Fibroblast of peridontal ligament (primary cell): Measurements from ENCODE around the gene ALDH5A1.

ENCODE experiments used
- DNase-seq: peaks from one replicate; pipeline ENCODE4 v3.0.0-alpha.2; 2010; ENCODE audit errors: extremely low read depth

ALDH5A1 gene

GRCh38 chr6:24494821-24495795, at the start of gene ALDH5A1:
Gene ALDH5A1, plus strand, starts transcription at chr6:24494969. Its CDS starts 28 bp downstream, at chr6:24494997.
- peak; percentile 12 for DNase-seq

- no peak for DNase-seq
These were observed 49.1 kb upstream of the ALDH5A1 start for GRCh38 chr6:24445704-24446103.

DNA sequence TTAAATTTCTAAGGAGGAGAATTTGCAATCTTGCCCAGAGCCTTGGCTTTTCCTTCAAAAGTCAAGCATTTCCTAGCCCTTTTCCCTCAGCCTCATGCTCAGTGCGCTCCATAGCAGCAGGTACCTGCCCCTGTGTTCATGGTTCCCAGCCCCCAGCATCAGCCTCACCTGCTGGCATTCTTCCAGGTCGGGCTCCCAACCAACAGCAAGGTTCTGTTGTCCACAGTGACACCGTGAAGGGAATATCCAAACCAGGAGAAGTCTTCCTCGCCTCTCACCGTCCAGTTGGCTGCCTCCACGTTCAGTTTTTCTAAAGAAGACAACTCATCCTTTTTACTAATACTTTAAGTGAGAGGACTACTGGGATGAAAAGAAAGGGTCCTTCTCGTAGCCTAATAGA, 48.1 kb upstream of the ALDH5A1 start:
- DNase-seq: no peak

GRCh38 chr6:24448396-24448795, 46.4 kb upstream of the ALDH5A1 start:
- no peak for DNase-seq

DNA sequence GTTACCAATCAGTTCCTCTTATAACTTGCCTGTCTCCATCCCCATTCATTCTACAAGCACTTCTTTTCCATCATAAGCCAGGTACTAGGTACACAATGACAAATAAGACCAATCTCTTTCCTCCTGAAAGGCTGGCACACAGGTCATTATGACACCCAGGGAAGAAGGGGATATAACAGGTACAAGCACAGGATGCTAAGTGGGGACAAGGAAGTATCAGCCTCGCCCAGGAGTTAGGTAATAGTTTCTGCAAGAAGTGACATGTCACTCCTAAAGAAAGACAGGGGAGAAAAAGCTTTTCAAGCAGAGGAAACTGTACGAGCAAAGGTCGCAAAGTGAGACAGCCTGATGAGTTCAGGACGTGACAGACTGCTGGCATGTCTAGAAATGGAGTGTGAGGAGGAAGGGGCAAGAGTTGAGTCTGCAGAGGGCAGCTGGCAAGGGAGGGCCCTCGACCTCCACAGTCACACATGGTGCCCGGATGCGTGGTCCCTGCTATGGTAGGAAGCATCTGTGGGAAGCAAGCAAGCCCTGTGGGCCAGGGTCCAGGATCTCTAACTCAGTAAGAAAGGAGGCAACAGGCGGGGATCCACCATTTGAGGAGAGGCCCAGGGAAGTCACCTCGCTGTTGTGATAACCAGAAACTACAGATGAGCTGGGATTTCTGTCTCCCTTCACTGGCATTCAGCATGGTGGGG, 45.8 kb upstream of the ALDH5A1 start:
- DNase-seq: no peak

DNA sequence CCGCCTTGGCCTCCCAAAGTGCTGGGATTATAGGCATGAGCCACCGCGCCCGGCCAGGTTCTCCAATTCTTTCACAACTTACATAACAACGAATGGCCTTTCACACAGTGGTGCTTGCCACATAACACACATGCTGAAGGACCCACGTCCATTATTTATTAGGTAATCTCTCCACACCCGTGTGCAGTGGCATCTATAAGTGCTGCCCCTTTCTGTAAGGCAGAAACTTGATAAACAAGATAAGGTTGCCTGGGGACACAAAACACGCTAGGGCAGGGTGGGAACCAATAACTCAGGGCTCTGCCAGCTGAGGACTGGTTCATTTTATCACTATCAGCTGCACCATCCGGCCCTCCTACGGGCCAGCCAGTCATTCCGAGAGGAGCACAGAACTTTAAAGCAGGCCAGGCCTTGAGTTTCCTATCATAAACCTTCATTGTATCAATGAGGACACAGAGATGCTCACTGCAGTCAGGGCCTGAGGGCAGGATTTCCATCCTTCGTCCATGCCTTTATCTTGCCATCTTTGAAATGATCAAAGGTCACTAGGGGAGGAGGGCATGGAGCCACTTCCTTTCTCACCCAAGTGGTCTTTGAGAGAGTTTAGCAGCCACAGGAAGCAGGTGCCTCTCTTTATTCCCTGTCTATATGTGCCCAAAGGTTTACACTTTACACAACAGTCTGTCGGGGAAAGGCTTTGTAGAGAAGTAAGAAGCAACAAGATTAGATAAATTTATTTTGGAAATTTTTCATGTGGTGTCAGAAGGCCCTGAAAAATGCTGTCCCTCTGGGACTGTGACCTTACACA, 43.0 kb upstream of the ALDH5A1 start:
- DNase-seq: no peak

DNA sequence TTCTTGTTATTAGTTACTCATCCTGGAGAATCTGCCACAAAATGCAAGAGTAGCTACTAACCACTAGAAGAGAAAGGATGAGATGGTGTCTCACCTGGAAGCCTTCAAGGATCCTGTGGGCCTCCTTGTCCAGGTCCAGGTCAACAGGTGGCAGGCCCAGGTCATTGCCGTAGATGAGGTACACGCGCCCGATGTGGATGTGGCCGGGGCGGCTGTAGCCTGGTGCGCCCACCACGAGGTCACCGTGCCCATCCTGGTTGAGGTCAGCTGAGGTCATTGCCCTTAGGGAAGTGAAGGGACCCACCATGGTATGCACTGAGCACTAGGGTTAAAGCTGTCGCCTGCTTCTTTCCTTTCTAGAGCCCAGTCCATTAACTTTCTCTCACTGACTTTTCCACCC, 40.8 kb upstream of the ALDH5A1 start:
- no peak for DNase-seq

DNA sequence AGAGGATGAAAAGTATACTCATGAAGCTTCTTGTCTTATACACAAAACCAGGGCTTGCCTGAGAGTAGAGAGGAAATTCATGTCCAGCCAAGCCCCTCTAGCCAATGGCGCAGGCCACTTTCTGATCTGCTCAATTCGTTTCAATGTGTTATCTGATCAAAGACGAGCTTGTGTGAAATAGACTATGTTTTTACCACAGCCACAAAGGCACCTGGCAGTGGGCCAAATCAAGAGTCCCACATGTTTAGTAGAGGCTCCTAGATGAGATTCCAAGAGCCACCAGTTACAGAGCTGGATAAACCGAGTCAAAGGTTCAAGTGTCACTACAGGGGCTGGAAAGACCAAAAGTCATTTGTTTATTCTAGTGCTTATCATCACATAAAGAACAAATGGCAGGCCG, 40.3 kb upstream of the ALDH5A1 start:
- no peak for DNase-seq

DNA sequence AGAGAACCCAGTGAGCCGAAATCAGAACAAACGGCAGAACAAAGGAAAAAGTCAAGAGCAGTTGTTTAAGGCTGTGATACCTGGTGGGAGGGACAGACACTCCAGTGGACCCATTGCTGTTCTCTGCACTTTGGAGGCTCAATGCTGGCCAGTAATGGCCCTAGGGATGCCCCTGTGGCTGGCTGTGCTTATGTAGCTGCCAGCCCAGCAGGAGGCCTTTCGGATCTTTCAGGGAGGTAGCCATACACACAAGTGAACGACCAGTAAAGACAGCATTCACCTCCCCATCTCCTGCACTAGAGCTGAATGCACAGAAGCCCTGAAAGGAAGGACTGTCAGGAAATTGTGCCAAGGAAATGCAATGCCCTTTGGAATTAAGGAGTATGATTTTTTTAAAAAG, 39.7 kb upstream of the ALDH5A1 start:
- no peak for DNase-seq

GRCh38 chr6:24458134-24458533, 36.6 kb upstream of the ALDH5A1 start:
- DNase-seq: no peak

GRCh38 chr6:24458941-24459340, 35.8 kb upstream of the ALDH5A1 start:
- DNase-seq: no peak

- DNase-seq: no peak
These were observed 33.8 kb upstream of the ALDH5A1 start for GRCh38 chr6:24460966-24461365.

GRCh38 chr6:24464253-24465038, 30.3 kb upstream of the ALDH5A1 start:
- no peak for DNase-seq

GRCh38 chr6:24469811-24470210, 25.0 kb upstream of the ALDH5A1 start:
- DNase-seq: no peak

- peak; percentile 27 for DNase-seq
These were observed 22.6 kb upstream of the ALDH5A1 start for GRCh38 chr6:24472181-24472580.

DNA sequence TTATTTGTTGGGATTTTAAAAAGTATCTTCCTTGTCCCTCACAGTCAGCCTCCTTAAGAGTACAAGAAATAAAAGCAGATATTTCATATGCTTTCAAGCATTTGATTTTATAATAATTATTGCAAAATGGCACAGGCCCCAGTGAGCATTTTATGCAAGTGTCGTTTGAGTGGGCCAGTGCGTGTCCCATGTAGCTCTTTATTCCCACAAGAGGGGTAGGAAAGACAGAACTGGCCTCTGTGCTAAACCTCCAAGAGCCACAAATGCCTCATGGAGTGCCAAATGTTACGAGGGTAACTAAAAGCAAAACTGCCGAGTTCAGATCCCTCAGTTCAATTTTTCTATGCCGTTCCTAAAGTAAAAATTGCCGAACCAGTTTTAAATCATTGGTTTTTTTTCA, 18.1 kb upstream of the ALDH5A1 start:
- no peak for DNase-seq

- no peak for DNase-seq
These were observed 17.7 kb upstream of the ALDH5A1 start for GRCh38 chr6:24477070-24477469.

DNA sequence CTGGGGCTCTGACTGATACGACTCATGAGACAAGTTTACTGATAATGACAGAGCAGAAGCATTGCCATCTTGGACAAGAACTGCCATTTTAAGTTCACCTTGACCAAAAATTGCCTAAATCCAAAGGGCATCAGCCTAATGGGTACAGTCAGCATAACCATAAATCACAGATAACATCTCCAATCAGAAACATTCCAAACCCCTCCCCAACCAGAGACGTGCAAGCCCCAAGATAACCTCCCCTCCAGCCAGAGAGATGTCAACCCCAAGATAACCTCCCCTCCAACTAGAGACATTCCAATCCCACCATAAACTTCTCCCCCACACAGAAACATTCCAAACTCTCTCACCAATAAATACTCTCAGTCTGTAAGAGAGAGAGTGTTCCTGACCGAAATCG, 15.9 kb upstream of the ALDH5A1 start:
- no peak for DNase-seq

DNA sequence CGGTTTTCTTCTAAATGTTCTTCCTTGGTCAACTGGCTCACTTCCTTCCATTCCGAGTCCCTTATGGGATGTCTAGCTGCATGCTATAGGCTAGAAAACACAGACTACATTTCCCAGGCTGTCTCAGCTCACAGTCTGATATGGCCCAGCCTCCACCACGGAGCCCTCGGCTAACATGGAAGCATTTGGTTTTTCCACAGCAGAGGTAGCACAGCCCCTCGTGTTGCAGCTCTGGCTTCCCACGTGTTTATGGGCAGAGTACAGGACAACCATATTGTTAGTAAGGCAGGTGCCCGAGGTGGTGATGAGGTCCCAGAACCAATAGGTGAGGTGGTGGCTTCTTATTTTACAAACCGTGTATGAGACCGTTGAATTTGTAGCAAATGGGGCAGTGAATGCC, 14.1 kb upstream of the ALDH5A1 start:
- no peak for DNase-seq

GRCh38 chr6:24481449-24481848, 13.3 kb upstream of the ALDH5A1 start:
- no peak for DNase-seq

GRCh38 chr6:24484657-24485323, 10.0 kb upstream of the ALDH5A1 start:
- no peak for DNase-seq
